ENCODE results near the gene AOPEP. TPM values are rescaled to one million over a fixed set of nuclear protein-coding genes. Genes with fewer than 3 reads are reported as not detected.

AOPEP gene
- total RNA-seq, 1 donor from 2014 or later: 305 TPM

GRCh38 chr9:95103871-95104580 lies 377.5 kb downstream of the AOPEP start:
- Histone ChIP-seq H3K4me3 (no peak overlapping the region), H3K27me3 (no peaks in the 10 kb centered on the region), H3K9me3 (no peaks in the 10 kb centered on the region), H3K4me1 (peaks cover 80% of the 10 kb centered on the region), H3K27ac (peak overlapping the region; percentile 70), H3K36me3 (peaks cover 0 to 3% of the 10 kb centered on the region in 2 donors)
- intact Hi-C loops (cut with DNase I): no loop called here
- no peak for TF ChIP-seq POLR2A (IDR thresholded peaks at IDR 0.05)
- TF ChIP-seq POLR2AphosphoS5 (IDR thresholded peaks at IDR 0.05; ENCODE audit: insufficient read depth in 1 of 2, low read depth in 1 of 2): no peak
- no peak for TF ChIP-seq CTCF (IDR thresholded peaks at IDR 0.05)
- DNase-seq (ENCODE audit: extremely low spot score in 2 of 2): no peak

DNA sequence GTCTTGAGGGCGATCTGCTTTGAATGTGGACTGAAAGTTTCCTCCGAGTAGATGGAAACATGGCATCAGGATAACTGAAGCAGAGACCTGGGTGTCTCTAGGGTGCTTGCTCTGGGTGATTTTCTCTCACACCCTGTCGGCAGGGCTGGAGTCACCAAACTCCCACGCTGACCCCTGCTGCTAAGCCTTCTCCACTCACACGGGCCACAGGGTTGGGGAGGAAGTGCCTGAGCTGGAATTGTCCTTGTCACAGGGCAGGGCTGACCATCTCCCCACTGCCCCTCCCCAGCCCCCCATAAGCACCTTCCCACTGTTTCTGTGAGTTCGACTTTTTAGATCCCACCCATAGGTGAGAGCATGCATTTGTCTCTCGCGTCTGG lies 378.1 kb downstream of the AOPEP start:
- intact Hi-C loops (cut with DNase I): no loop called here
- peaks cover 76% of the 10 kb centered on the region for H3K4me1 ChIP-seq
- peaks cover 0 to 4% of the 10 kb centered on the region in 2 donors for H3K36me3 ChIP-seq
- TF ChIP-seq CTCF (IDR thresholded peaks at IDR 0.05): no peak
- peak overlapping the region; percentile 70 for H3K27ac ChIP-seq
- no peak for DNase-seq (ENCODE audit: extremely low spot score in 2 of 2)
- no peaks in the 10 kb centered on the region for H3K27me3 ChIP-seq
- H3K9me3 ChIP-seq: no peaks in the 10 kb centered on the region
- no peak overlapping the region for H3K4me3 ChIP-seq

- no peaks in the 10 kb centered on the region for H3K9me3 ChIP-seq
- no peak overlapping the region for H3K4me3 ChIP-seq
- H3K36me3 ChIP-seq: peaks cover 0 to 8% of the 10 kb centered on the region in 2 donors
- peak overlapping the region; percentile 70 for H3K27ac ChIP-seq
- TF ChIP-seq CTCF (IDR thresholded peaks at IDR 0.05) (no peak), POLR2A (IDR thresholded peaks at IDR 0.05) (no peak), POLR2AphosphoS5 (IDR thresholded peaks at IDR 0.05; ENCODE audit: insufficient read depth in 1 of 2, low read depth in 1 of 2) (peak in 1 of 2 donors; percentile 2)
- intact Hi-C loops (cut with DNase I): no loop called here
- no peaks in the 10 kb centered on the region for H3K27me3 ChIP-seq
- peaks cover 73% of the 10 kb centered on the region for H3K4me1 ChIP-seq
- no peak for DNase-seq (ENCODE audit: extremely low spot score in 2 of 2)
Observed at GRCh38 chr9:95104980-95105379, 378.5 kb downstream of the AOPEP start.

- no peak overlapping the region for H3K4me3 ChIP-seq
- peaks cover 70% of the 10 kb centered on the region for H3K4me1 ChIP-seq
- intact Hi-C loops (cut with DNase I): no loop called here
- no peaks in the 10 kb centered on the region for H3K9me3 ChIP-seq
- TF ChIP-seq POLR2AphosphoS5 (IDR thresholded peaks at IDR 0.05; ENCODE audit: insufficient read depth in 1 of 2, low read depth in 1 of 2): peak in 1 of 2 donors; percentile 73
- no peak for TF ChIP-seq CTCF (IDR thresholded peaks at IDR 0.05)
- peak overlapping the region; percentile 77 for H3K27ac ChIP-seq
- DNase-seq (ENCODE audit: extremely low spot score in 2 of 2): no peak
- H3K27me3 ChIP-seq: no peaks in the 10 kb centered on the region
- H3K36me3 ChIP-seq: peaks cover 0 to 9% of the 10 kb centered on the region in 2 donors
Observed at GRCh38 chr9:95105519-95106287, 379.2 kb downstream of the AOPEP start.
